RPMI8226 (cell line): Measurements from ENCODE around the gene TMEM140.
A peak's percentile ranks its signal among the peaks of the same experiment; 100 is the strongest.
"Not testable (repeated sequence)": the region's sequence is repeated elsewhere in the genome, so short reads cannot be mapped to it uniquely, and the experiment has no call there.

ENCODE experiments used
- DNase-seq: peaks from one replicate; pipeline ENCODE4 v3.0.0-alpha.2; 2015

The TMEM140 gene

GRCh38 chr7:135147899-135148721 lies at the start of gene TMEM140:
Gene TMEM140 (plus strand): TSS chr7:135148072. CDS start chr7:135164442, 16,370 bp downstream.
- peak; percentile 88 for DNase-seq

GRCh38 chr7:135098391-135098790 lies 49.5 kb upstream of the TMEM140 start:
- DNase-seq: no peak

GRCh38 chr7:135100856-135101255 lies 47.0 kb upstream of the TMEM140 start:
- no peak for DNase-seq

GRCh38 chr7:135102372-135102771 lies 45.5 kb upstream of the TMEM140 start:
- DNase-seq: no peak

- DNase-seq: no peak
Measured at GRCh38 chr7:135109562-135109961, 38.3 kb upstream of the TMEM140 start.

- DNase-seq: no peak
Measured at GRCh38 chr7:135109976-135110375, 37.9 kb upstream of the TMEM140 start.

- DNase-seq: no peak
Measured at GRCh38 chr7:135111379-135111778, 36.5 kb upstream of the TMEM140 start.

GRCh38 chr7:135114622-135115021 lies 33.2 kb upstream of the TMEM140 start:
- no peak for DNase-seq

- no peak for DNase-seq
Measured at GRCh38 chr7:135117096-135117495, 30.8 kb upstream of the TMEM140 start.

- DNase-seq: no peak
Measured at GRCh38 chr7:135121868-135122267, 26.0 kb upstream of the TMEM140 start.

GRCh38 chr7:135124631-135125030 lies 23.2 kb upstream of the TMEM140 start:
- not testable (repeated sequence) for DNase-seq

GRCh38 chr7:135128931-135129330 lies 18.9 kb upstream of the TMEM140 start:
- DNase-seq: no peak

GRCh38 chr7:135129579-135129978 lies 18.3 kb upstream of the TMEM140 start:
- no peak for DNase-seq

GRCh38 chr7:135143885-135144668 lies 3.8 kb upstream of the TMEM140 start:
- no peak for DNase-seq

GRCh38 chr7:135147341-135147898 lies 452 bp upstream of the TMEM140 start:
- peak; percentile 61 for DNase-seq

- DNase-seq: no peak
Measured at GRCh38 chr7:135150072-135150782, 2.4 kb downstream of the TMEM140 start.

- DNase-seq: no peak
Measured at GRCh38 chr7:135151132-135151531, 3.3 kb downstream of the TMEM140 start.

GRCh38 chr7:135151533-135151932 lies 3.7 kb downstream of the TMEM140 start:
- no peak for DNase-seq

- no peak for DNase-seq
Measured at GRCh38 chr7:135152442-135152841, 4.6 kb downstream of the TMEM140 start.

- DNase-seq: no peak
Measured at GRCh38 chr7:135154734-135155133, 6.9 kb downstream of the TMEM140 start.

- no peak for DNase-seq
Measured at GRCh38 chr7:135156290-135156689, 8.4 kb downstream of the TMEM140 start.

GRCh38 chr7:135158141-135158655 lies 10.3 kb downstream of the TMEM140 start:
- DNase-seq: no peak

GRCh38 chr7:135158874-135159273 lies 11.0 kb downstream of the TMEM140 start:
- DNase-seq: no peak
